GM18508 (cell line): ENCODE data around the gene DNAAF1.

ENCODE experiments used
- ATAC-seq: cut with Tn5 transposase; IDR thresholded peaks from one replicate; pipeline ENCODE4 v1.9.1; 2021; ENCODE audit warnings: moderate number of reproducible peaks; ENCODE audit not compliant: insufficient read depth, unreplicated experiment

The DNAAF1 gene

DNA sequence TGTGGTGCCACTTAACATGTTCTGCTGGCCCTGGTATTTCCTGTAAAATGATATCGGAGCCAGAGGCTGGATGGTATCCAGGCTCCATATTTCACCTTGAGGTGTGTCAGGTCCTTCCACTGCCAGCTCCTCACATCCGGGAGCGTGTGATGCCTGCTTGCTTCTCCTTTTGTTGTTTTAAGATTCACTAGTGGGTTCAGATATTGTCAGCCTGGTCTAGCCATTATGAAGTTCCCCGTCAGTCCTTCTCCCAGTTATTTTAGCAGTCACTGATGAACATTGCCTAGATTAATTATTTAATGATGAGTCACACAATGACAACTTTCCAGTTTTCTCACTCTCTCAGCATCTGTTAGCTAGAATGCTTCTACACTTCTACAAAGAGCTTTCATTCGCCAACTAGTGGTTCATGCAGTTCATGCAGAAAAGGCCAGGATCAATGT, 11.3 kb downstream of the DNAAF1 start:
- ATAC-seq = no peak

DNA sequence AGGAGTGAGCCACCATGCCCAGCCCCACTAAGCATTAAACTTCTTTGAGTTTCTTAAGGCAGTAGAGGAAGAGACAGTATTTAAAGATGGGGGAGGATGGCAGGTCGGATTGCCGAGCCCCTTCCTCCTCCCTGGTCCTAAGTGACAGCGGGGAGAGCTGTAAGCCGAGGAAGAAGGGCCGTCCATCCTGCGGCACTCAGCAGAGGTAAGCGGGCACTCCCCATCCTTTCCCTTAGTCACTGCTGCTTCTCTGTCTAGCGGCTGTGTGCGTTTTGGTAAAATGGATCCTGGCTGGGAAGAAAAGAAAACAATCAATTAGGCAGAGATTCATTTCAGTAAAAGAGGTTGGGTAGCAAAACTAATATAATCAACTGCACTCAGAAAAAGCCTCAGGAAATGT, 13.9 kb downstream of the DNAAF1 start:
- ATAC-seq = no peak

DNA sequence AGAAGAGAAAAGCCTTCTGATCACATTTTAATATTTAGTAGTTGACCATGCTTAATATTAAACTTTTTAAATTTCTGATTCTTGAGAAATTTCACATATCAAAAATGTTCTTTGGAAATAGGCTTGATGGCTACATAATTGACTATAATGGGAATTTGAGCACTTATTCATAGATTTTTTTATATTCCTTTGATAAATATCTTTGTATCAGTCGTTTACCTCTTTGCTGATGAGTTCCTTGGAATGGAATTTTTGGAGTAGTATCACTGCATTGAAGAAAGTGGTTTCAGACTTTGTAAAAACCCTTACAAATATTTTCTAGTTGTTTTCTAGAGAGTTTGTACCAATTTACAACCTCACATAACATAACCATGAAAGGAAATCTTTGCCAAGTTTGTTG, 14.7 kb downstream of the DNAAF1 start:
- ATAC-seq = no peak

DNA sequence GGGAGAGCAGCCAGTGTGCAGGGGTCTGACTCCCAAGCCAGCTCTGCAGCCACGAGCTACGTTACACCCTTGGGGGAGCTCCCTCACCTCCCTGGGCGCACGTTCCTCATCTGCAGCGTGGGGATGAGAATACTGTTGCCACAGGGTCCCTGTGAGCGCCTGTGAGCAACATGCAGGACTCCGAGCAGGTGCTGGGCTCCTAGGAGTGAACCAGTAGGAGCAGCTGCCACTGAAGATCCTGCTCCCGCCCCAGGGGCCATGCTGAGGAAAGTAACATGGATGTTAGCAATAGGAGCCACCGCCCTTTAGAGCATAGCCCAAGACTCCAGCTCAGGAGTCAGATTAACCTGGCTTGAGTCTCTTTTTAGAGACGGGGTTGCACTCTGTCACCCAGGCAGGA, 15.9 kb downstream of the DNAAF1 start:
- no peak for ATAC-seq

- ATAC-seq = no peak
These were observed 16.7 kb downstream of the DNAAF1 start for GRCh38 chr16:84161801-84162200.

GRCh38 chr16:84165746-84166145, 20.6 kb downstream of the DNAAF1 start:
- ATAC-seq = no peak

DNA sequence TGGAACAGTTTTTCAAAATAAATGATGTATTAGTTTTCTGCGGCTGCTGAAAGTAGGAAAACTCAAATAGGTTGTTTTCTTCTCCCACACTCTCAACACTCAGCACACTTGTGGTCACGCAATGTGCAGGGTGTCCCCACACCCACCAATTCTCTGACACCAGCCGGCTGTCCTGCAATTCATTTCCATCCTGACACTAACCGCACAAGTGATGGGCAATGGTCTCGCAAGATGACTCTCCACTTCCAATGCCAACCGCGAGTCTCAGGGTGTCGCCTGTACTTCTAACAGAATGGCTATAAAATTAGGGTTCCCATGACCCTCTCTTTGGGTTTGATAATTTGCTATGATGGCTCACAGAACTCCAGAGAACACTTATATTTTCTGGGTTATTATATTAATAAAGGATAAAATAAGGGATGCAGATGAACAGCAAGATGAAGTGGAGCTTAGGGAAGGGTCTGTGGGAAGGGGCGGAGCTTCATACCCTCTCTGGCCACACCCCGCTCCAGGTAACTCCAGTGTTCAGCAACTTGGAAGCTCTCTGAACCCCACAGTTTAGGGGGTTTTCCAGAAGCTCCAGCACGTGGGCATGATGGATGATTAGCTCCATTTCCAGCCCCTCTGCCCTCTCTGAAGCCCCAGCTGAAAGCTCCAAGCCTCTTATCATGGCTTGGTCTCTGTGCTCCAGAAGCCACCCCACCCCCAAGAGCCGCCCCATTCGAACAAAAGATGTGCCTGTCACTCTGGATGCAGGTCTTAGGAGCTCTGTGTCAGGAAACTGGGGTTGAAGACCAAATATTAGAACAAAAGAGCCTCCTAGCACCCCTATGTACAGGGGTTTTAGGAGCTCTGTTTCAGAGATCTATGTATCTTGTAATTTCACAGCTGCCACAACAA, 21.9 kb downstream of the DNAAF1 start:
- no peak for ATAC-seq

DNA sequence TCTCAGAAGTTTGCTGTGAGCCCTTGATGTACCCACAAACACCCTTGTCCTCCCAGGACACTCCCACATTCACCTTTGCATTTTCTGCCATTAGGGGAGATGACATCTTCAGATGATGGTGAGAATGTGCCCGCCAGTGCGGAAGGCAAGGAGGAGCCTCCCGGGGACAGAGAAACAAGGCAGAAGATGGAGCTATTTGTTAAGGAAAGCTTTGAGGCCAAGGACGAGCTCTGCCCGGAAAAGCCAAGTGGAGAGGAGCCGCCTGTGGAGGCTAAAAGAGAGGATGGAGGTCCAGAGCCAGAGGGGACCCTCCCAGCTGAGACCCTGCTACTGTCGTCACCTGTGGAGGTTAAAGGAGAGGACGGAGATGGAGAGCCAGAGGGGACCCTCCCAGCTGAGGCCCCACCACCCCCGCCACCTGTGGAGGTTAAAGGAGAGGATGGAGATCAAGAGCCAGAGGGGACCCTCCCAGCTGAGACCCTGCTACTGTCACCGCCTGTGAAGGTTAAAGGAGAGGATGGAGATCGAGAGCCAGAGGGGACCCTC, 24.7 kb downstream of the DNAAF1 start:
- no peak for ATAC-seq

- no peak for ATAC-seq
These were observed 29.3 kb downstream of the DNAAF1 start for GRCh38 chr16:84174396-84174795.

GRCh38 chr16:84175350-84176081, 30.4 kb downstream of the DNAAF1 start:
- ATAC-seq = no peak

- ATAC-seq = no peak
These were observed 31.3 kb downstream of the DNAAF1 start for GRCh38 chr16:84176192-84177053.

DNA sequence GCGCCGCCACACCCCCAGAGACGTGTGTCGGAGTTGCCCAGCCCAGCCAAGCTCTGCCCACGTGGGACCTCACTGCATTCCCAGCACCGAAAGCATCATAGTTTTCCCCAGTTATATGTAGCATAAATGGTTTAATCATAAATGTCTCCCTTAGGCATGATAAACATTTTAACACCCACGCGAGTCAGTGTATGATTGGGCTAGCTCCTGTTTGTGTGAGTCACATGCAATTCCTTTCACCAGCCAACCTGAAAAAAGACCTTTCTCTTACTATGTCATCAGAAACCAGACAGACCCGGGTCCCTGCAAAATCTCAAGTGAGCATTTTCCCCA, 32.6 kb downstream of the DNAAF1 start:
- ATAC-seq = no peak

- no peak for ATAC-seq
These were observed 33.1 kb downstream of the DNAAF1 start for GRCh38 chr16:84178146-84178765.

DNA sequence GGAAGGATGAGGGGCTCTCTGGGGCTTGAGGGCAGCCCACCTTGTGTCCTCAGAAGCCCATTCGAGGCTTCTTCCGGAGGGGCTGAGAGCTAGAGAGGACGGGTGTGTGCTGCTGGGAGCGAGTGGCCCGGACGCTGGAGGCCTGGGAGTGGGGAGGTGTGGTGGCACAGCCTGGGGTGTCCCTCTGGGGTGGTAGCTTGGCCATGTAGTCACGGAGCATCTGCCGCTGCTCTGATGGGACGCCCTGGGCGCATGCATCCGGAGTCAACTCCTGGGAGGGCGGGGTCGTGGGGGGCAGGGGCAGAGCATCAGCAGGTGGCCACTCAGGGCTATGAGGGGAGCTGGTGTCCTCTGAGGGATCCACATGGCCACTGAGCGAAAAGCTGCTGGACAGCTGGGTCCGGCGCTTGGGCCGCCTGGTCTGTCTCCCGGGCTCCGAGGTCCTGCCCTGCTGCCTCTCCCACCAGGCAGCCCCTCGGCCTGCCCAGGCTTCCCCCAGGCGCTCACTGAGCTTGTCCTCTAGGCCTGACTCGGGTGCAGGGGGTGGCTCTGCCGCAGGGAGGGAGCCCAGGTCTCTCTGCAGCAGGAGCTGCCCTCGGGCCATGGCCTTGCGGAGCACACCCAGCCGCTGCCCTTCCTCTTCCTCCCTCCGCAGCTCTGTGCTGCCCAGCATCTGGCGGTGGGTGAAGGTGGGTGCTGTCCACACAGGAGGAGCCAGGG, 33.9 kb downstream of the DNAAF1 start:
- ATAC-seq = no peak

- ATAC-seq = no peak
These were observed 34.7 kb downstream of the DNAAF1 start for GRCh38 chr16:84179612-84180320.

- ATAC-seq = no peak
These were observed 35.5 kb downstream of the DNAAF1 start for GRCh38 chr16:84180519-84181140.

GRCh38 chr16:84181144-84181915, 36.2 kb downstream of the DNAAF1 start:
- no peak for ATAC-seq

DNA sequence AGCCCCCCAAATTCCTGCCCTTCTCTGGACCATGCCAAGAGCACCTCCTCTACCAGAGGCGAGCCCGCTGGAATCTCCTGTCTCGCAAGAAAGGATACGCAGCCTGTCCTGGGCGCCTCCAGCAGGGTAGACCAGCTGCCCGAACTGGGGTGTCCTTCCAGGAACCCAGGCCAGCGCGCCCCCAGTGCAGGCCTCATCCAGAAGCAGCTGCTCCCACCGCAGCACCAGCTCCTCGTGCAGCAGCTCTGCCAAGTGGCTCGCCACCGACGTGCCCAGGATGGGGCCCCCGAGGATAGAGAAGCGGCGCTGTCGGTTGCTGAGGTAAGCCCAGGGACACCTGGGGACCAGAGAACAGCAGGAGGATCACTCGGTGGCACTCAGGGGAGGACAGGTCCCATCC, 37.0 kb downstream of the DNAAF1 start:
- ATAC-seq = no peak
